Activated T-helper 2 cell treated with anti-CD3 and anti-CD28 coated beads, Interferon-gamma antibody, Interleukin-2, Interleukin-4, amounts not matched to agents 10 μg/mL and 5 μg/mL and 100 μg/mL, durations not matched to agents 14 hours and 24 hours and 36 hours (primary cell): ENCODE measurements around the gene GMPR. TPM values are rescaled to one million over a fixed set of nuclear protein-coding genes. Genes with fewer than 3 reads are reported as not detected.
"Not testable (repeated sequence)": the region's sequence is repeated elsewhere in the genome, so short reads cannot be mapped to it uniquely, and the experiment has no call there.

Source experiments
- DNase-seq: peaks from one replicate; pipeline ENCODE4 v3.0.0; 2021; ENCODE audit warnings: low spot score
- H3K27ac Mint-ChIP-seq: one replicate; pipeline ENCODE4 v1.8.0; 2021; ENCODE audit warnings: mixed read lengths
- H3K27me3 Mint-ChIP-seq: one replicate; pipeline ENCODE4 v1.8.0; 2021; ENCODE audit warnings: low read depth, mixed read lengths
- H3K36me3 Mint-ChIP-seq: one replicate; pipeline ENCODE4 v1.8.0; 2021; ENCODE audit warnings: low read depth, mixed read lengths
- H3K4me1 Mint-ChIP-seq: one replicate; pipeline ENCODE4 v1.8.0; 2021; ENCODE audit warnings: low read depth, mixed read lengths
- H3K4me3 Mint-ChIP-seq: one replicate; pipeline ENCODE4 v1.8.0; 2021; ENCODE audit warnings: low read depth, mild to moderate bottlenecking, moderate library complexity, mixed read lengths
- H3K9me3 Mint-ChIP-seq: one replicate; pipeline ENCODE4 v1.8.0; 2021; ENCODE audit warnings: mixed read lengths
- intact Hi-C: fragments of 100-400 bp; cut with micrococcal nuclease; formaldehyde crosslinking; loops from one replicate; pipeline ENCODE4 v1.15.1; 2023
- total RNA-seq: library from RNA; stranded (reverse); gene quantifications from 2 replicates; pipeline ENCODE4 v1.2.3, GENCODE V29; 2022

GMPR gene
- total RNA-seq, 1 donor from 2014 or later, result 1.0 TPM

DNA sequence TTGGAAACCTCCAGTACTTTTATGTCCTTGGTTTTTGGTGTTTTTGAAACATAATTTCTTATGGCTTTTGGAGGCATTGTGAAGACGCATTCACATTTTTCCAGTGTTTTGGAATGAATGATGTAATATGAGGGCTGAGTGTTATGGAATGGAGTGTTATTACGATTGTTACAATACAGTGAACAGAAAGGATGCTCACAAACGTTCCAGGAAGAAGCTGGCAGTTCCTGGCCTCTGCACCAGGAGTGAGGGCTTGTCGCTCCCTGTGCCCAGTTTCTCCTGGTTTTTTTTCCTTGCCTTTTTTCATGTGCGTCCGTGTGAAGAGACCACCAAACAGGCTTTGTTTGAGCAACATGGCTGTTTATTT lies 20.3 kb downstream of the GMPR start:
- Mint-ChIP-seq H3K9me3 (no peaks in the 10 kb centered on the region), H3K36me3 (no peaks in the 10 kb centered on the region), H3K27ac (no peak overlapping the region), H3K4me1 (peaks cover 6% of the 10 kb centered on the region), H3K27me3 (peaks cover 8% of the 10 kb centered on the region), H3K4me3 (no peak overlapping the region)
- intact Hi-C loops, result no loop called here
- DNase-seq, result no peak

DNA sequence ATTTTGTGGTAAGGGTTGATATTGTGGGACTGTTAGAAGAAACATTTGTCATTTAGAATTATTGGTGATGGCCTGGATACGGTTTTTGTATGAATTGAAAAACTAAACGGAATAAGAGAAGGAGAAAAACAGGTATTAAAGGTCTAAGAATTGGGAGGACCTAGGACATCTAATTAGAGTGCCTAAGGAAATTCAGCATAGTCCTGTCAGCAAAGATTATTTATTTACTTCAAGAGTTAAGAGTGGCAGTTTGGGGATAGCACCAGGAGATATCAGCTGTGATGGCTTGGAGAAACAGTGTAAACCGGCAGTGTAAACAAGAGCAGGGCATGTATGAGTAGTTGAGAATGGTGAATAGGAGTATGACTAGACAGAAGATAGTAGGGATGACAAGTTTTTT lies 21.2 kb downstream of the GMPR start:
- H3K27me3 Mint-ChIP-seq, H3K36me3 Mint-ChIP-seq, H3K27ac Mint-ChIP-seq, DNase-seq, H3K4me3 Mint-ChIP-seq, H3K4me1 Mint-ChIP-seq, H3K9me3 Mint-ChIP-seq, intact Hi-C loops: not testable (repeated sequence)

DNA sequence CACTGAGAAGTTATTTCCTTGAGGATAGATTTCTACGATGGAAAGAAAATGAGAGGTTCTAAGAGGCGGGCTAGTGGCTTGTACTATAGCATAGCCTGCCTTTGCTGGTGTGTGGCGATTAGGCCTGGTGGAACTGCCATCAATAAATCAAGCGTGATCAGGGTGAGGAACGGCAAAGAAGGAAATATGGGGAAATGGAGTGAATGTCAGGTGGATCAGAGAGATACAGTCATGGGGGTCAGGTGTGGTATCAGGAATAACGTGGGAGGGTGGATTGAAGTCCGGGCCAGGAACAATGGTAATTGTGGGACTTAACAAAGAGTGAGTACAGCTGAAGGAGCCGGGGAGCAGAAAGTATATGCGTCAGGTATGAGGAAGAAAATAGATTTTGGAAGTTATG lies 22.2 kb downstream of the GMPR start:
- intact Hi-C loops, H3K4me1 Mint-ChIP-seq, H3K4me3 Mint-ChIP-seq, H3K9me3 Mint-ChIP-seq, H3K27me3 Mint-ChIP-seq, H3K36me3 Mint-ChIP-seq, DNase-seq, H3K27ac Mint-ChIP-seq: not testable (repeated sequence)

DNA sequence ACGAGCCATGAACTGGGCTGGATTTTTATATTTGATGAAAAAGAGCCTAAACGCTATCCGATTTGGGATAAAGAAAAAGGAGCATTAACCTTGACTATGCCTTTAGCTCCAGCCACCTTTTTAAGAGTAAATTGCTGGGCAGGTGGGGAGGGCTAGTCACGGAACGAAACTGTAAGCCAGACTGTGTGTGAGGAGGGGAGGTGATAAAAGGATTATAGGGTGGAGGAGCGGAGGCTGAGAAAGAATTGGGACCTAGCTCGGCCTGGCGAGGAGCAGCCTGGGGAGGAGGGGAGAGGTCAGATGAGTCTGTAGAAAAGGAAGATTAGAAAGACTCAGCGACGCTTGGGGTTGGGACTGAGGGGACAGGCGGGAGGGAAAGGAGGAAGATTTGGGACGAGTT lies 24.4 kb downstream of the GMPR start:
- H3K4me3 Mint-ChIP-seq, H3K27me3 Mint-ChIP-seq, H3K9me3 Mint-ChIP-seq, H3K36me3 Mint-ChIP-seq, intact Hi-C loops, H3K27ac Mint-ChIP-seq, DNase-seq, H3K4me1 Mint-ChIP-seq: not testable (repeated sequence)

DNA sequence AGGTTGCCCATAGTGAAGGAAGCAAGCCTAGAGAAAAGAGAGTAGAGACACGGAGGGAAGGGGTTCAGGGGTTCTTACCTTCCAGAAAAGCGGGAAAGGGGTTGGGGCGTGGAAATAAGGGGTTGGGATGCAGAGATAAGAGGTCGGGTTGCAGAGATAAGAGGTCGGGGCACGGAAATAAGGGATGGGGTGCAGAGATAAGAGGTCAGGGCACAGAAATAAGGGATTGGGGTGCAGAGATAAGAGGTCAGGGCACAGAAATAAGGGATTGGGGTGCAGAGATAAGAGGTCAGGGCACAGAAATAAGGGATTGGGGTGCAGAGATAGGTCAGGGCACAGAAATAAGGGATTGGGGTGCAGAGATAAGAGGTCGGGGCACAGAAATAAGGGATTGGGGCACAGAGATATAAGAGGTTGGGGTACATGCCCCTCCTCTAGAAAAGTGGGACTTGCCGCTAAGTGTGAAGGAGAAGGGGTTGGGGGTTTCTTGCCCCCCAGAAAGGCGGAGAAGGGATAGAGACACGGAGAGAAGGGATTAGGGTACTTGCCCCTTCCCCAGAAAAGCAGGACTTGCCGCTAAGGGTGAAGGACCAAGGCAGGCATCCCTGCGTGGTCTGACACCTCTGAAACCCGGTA lies 25.2 kb downstream of the GMPR start:
- H3K36me3 Mint-ChIP-seq, H3K9me3 Mint-ChIP-seq, H3K4me3 Mint-ChIP-seq, H3K27me3 Mint-ChIP-seq, intact Hi-C loops, H3K4me1 Mint-ChIP-seq, DNase-seq, H3K27ac Mint-ChIP-seq: not testable (repeated sequence)

DNA sequence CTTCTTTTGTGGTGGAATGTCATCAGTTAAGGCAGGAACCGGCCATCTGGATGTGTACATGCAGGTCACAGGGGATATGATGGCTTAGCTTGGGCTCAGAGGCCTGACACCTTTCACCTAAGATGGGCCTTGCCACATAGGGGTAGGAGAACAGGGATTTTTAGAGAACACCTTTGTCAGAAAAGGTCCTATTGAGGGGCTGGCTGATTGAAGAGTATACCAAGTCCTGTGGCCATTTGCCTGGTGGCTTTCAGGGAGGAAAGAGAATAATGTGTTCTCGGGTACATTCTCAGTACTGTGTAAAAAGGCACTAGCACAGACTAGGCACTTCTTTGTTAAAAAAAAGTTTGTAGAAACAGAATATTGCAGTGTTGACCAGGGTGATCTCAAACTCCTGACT lies 26.4 kb downstream of the GMPR start:
- Mint-ChIP-seq H3K4me1 (no peaks in the 10 kb centered on the region), H3K36me3 (no peaks in the 10 kb centered on the region), H3K27me3 (peaks cover 2% of the 10 kb centered on the region), H3K9me3 (no peaks in the 10 kb centered on the region), H3K27ac (no peak overlapping the region), H3K4me3 (no peak overlapping the region)
- intact Hi-C loops, result no loop called here
- DNase-seq, result no peak

DNA sequence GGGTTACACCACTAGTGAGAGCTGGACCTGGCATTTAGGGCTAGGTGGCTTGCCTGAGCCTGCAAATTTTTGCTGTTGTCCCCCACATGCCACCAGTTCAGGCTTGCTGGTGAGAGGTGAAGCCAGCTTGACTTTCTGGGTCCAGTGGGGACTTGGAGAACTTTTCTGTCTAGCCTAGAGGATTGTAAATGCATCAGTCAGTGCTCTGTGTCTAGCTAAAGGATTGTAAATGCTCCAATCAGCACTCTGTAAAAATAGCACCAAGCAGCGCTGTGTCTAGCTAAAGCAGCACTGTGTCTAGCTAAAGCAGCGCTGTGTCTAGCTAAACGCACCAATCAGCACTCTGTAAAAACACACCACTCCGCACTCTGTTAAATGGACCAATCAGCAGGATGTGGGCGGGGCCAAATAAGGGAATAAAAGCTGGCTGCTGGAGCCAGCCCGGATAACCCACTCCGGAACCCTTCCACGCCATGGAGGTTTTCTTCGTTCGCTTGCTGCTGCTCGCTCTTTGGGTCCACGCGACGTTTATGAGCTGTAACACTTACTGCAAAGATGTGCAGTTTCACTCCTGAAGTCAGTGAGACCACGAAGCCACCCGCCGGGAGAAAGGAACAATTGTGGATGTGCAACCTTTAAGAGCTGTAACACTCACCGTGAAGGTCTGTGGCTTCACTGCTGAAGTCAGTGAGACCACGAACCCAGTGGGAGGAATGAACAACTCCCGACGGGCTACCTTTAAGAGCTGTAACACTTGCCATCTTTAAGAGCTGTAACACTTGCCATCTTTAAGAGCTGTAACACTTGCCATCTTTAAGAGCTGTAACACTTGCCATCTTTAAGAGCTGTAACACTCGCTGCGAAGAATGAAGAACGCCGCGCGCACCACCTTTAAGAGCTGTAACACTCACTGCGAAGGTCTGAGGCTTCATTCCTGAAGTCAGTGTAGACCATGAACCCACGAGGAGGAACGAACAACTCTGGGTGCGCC lies 27.3 kb downstream of the GMPR start:
- DNase-seq, result no peak
- H3K36me3 Mint-ChIP-seq, result no peaks in the 10 kb centered on the region
- H3K4me3 Mint-ChIP-seq, result no peak overlapping the region
- H3K27ac Mint-ChIP-seq, result no peak overlapping the region
- intact Hi-C loops, result no loop called here
- peaks cover 2% of the 10 kb centered on the region for H3K27me3 Mint-ChIP-seq
- no peaks in the 10 kb centered on the region for H3K9me3 Mint-ChIP-seq
- H3K4me1 Mint-ChIP-seq, result no peaks in the 10 kb centered on the region

DNA sequence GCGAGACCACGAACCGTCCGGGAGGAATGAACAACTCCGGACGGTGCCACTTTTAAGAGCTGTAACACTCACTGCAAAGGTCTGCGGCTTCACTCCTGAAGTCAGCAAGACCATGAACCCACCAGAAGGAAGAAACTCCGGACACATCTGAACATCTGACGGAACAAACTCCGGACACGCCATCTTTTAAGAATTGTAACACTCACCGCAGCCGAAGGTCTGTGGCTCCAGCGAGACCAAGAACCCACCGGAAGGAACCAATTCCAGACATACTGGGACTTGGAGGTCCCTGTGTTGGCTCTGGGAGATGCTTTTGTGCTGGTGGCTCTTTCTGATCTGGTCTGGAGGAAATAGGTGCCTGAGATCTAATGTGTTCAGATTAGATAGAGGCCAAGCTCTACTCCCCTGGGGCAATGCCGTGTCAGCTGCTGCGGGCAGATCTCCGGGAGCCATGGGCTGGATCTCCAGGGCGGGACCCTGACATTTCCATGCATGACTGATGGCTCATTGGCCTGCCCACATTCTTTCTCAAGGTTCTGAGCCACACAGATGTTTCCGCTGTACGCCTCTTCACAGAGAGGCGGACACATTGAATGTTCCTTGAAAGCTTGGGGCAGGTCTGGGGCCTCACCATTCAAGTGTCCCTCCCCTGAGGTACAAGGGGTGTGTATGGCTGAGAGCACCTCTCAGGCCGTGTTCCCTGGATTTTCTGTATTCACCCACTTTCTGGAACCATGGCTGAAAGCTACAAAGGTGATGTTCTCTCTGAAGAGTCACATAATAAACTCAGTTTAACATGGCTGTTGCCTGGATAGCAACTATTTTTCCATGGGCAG lies 29.3 kb downstream of the GMPR start:
- Mint-ChIP-seq H3K4me3 (no peak overlapping the region), H3K27ac (no peak overlapping the region), H3K36me3 (no peaks in the 10 kb centered on the region), H3K4me1 (no peaks in the 10 kb centered on the region), H3K9me3 (no peaks in the 10 kb centered on the region), H3K27me3 (peaks cover 5% of the 10 kb centered on the region)
- no peak for DNase-seq
- intact Hi-C loops, result no loop called here

DNA sequence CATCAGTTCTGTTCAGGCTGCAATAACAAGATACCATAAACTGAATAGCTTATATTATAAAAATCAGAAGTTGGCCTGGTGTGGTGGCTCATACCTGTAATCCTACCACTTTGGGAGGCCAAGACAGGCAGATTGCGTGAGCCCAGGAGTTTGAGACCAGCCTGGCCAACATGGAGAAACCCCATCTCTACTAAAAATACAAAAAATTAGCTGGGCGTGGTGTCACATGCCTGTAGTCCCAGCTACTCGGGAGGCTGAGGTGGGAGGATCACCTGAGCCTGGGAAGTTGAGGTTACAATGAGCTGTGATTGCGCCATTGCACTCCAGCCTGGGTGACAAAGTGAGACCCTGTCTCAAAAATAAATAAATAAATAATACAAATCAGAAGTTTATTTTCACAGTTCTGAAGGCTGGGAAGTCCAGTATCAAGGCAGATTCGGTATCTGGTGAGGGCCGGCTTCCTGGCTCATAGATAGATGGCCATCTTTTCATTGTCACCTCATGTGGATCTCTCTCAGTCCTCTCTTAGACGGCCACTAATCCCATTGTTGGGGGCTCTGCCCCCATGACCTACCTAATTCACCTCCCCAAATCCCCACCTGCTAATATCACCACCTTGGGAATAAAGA lies 31.2 kb downstream of the GMPR start:
- H3K27me3 Mint-ChIP-seq, H3K9me3 Mint-ChIP-seq, H3K4me3 Mint-ChIP-seq, H3K4me1 Mint-ChIP-seq, H3K36me3 Mint-ChIP-seq, intact Hi-C loops, DNase-seq, H3K27ac Mint-ChIP-seq: not testable (repeated sequence)

DNA sequence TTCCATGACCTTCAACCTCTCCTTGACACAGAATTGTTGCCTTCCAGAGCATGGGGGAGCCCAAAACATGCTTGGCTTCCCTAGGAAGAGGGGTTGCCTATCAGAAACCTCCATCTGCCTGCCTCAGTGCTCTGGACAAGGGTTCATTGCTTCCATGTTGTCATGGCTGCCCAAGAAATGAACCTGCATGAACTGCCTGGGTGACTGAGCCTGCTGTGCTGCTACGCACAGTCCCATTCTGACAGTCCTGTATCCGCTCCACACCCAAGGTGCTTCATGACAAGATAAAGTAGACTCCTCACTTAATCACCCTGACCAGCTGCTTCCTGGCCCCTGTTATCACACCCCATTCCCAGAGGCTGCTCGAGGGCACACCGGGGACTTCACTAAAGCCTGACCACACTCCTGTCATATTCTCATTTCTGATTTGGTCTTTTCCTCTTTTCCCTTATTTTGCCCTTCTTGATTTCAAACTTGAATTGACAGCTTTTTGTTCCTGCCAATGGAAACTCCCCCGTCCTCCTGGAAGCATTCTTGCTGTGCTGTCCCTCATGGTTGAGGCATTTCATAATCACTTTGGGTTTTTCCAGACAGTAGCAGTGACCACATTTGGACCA lies 31.9 kb downstream of the GMPR start:
- Mint-ChIP-seq H3K4me1 (no peaks in the 10 kb centered on the region), H3K36me3 (no peaks in the 10 kb centered on the region), H3K4me3 (no peak overlapping the region), H3K9me3 (no peaks in the 10 kb centered on the region), H3K27ac (no peak overlapping the region), H3K27me3 (peaks cover 6% of the 10 kb centered on the region)
- intact Hi-C loops, result no loop called here
- no peak for DNase-seq

DNA sequence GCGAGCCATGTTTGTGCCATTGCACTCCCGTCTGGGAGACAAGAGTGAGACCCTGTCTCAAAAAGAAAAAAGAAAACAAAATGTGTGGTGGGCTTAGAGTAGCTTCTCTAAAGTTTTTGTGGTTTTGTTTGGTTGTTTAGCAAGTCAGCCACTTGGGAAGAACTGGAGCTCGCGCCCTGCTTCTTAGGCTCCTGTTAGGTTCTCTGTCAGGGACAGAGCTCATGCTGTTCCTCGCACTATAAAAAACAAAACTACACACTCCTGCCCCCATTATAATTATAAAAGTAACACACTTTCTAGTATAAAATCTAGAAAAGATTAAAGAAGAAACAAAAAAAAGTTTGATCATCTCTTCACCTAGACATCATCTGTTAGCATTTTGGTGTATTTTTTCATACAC lies 33.0 kb downstream of the GMPR start:
- no peak for DNase-seq
- intact Hi-C loops, result no loop called here
- H3K4me1 Mint-ChIP-seq, result no peaks in the 10 kb centered on the region
- H3K36me3 Mint-ChIP-seq, result no peaks in the 10 kb centered on the region
- peaks cover 6% of the 10 kb centered on the region for H3K27me3 Mint-ChIP-seq
- no peak overlapping the region for H3K4me3 Mint-ChIP-seq
- no peak overlapping the region for H3K27ac Mint-ChIP-seq
- no peaks in the 10 kb centered on the region for H3K9me3 Mint-ChIP-seq

DNA sequence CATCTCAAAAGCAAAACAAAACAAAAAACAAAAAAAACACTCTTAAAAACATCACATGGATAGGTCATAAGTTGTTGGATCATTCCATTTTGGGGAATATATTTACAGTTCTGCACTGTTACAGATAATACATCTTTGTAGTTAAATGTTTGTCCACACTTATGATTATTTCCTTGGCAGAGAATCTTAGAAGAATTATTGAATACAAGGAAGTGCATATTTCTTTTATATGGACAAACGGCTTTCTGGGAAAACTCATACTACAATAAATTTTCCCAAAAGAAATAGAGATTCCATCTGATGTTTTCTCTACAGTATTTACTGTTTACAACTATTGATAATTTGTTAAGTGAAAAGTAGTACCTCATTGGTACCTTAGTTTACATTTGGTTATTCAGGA lies 33.8 kb downstream of the GMPR start:
- intact Hi-C loops, result no loop called here
- no peak for DNase-seq

More for the DNA sequence above, 33.8 kb downstream of the GMPR start:
- no peaks in the 10 kb centered on the region for H3K9me3 Mint-ChIP-seq
- H3K4me3 Mint-ChIP-seq, result no peak overlapping the region
- no peak overlapping the region for H3K27ac Mint-ChIP-seq
- H3K27me3 Mint-ChIP-seq, result peaks cover 6% of the 10 kb centered on the region
- no peaks in the 10 kb centered on the region for H3K36me3 Mint-ChIP-seq
- peaks cover under 1% of the 10 kb centered on the region for H3K4me1 Mint-ChIP-seq
